Endothelial cell of hepatic sinusoid (primary cell): Measurements from ENCODE around the gene EIF4E3.

ENCODE experiments used
- in situ Hi-C: cut with HindIII; loops from 2 replicates; pipeline ENCODE4 v1.10.0; 2017; ENCODE audit warnings: low sequenced_read_pairs

The EIF4E3 gene

GRCh38 chr3:71725271-71725991 is at the start of gene EIF4E3:
Gene EIF4E3 (minus strand): TSS chr3:71725402. CDS start chr3:71725367, 35 bp downstream.
- in situ Hi-C loops, result loop anchor here (5.0 kb wide), 1 partner anchor 37 kb away; no protein-coding TSS in a partner anchor

- in situ Hi-C loops, result no loop called here
These were observed 46.7 kb upstream of the EIF4E3 start for GRCh38 chr3:71771884-71772283.

- in situ Hi-C loops, result no loop called here
These were observed 45.9 kb upstream of the EIF4E3 start for GRCh38 chr3:71771126-71771525.

GRCh38 chr3:71763426-71763825 is 38.2 kb upstream of the EIF4E3 start:
- in situ Hi-C loops, result loop anchor here (5.0 kb wide), 1 partner anchor 36 kb away; the partner anchor contains the start of gene EIF4E3

- in situ Hi-C loops, result loop anchor here (5.0 kb wide), 1 partner anchor 33 kb away; the partner anchor contains the start of gene EIF4E3
These were observed 34.9 kb upstream of the EIF4E3 start for GRCh38 chr3:71760140-71760539.

- in situ Hi-C loops, result no loop called here
These were observed 34.2 kb upstream of the EIF4E3 start for GRCh38 chr3:71759401-71759800.

GRCh38 chr3:71758091-71758490 is 32.9 kb upstream of the EIF4E3 start:
- in situ Hi-C loops, result no loop called here

GRCh38 chr3:71754610-71755253 is 29.5 kb upstream of the EIF4E3 start:
- in situ Hi-C loops, result no loop called here

GRCh38 chr3:71753701-71754609 is 28.8 kb upstream of the EIF4E3 start, which contains the start of gene GPR27:
Gene GPR27 (plus strand): TSS chr3:71753855. CDS start chr3:71754050, 195 bp downstream.
- in situ Hi-C loops, result no loop called here

GRCh38 chr3:71752831-71753700 is 27.9 kb upstream of the EIF4E3 start:
- in situ Hi-C loops, result no loop called here

GRCh38 chr3:71751602-71752001 is 26.4 kb upstream of the EIF4E3 start:
- in situ Hi-C loops, result no loop called here

GRCh38 chr3:71744738-71745137 is 19.5 kb upstream of the EIF4E3 start:
- in situ Hi-C loops, result no loop called here

GRCh38 chr3:71742621-71743020 is 17.4 kb upstream of the EIF4E3 start:
- in situ Hi-C loops, result no loop called here

- in situ Hi-C loops, result loop anchor here (5.0 kb wide), 2 partner anchors 62 to 92 kb away; no protein-coding TSS in a partner anchor
These were observed 9.7 kb upstream of the EIF4E3 start for GRCh38 chr3:71734881-71735280.

GRCh38 chr3:71733319-71733718 is 8.1 kb upstream of the EIF4E3 start:
- in situ Hi-C loops, result loop anchor here (5.0 kb wide), 2 partner anchors 64 to 94 kb away; no protein-coding TSS in a partner anchor

GRCh38 chr3:71732637-71733036 is 7.4 kb upstream of the EIF4E3 start:
- in situ Hi-C loops, result loop anchor here (5.0 kb wide), 2 partner anchors 65 to 95 kb away; no protein-coding TSS in a partner anchor

- in situ Hi-C loops, result loop anchor here (5.0 kb wide), 1 partner anchor 34 kb away; no protein-coding TSS in a partner anchor
These were observed 3.6 kb upstream of the EIF4E3 start for GRCh38 chr3:71728632-71729342.

- in situ Hi-C loops, result loop anchor here (5.0 kb wide), 1 partner anchor 36 kb away; no protein-coding TSS in a partner anchor
These were observed 944 bp upstream of the EIF4E3 start for GRCh38 chr3:71726146-71726545.
